Natural killer cell (primary cell): ENCODE results near the gene GRAP. TPM values are rescaled to one million over a fixed set of nuclear protein-coding genes. Genes with fewer than 3 reads are reported as not detected.

ENCODE experiments used
- ATAC-seq, 3 donors: fragments of 150-1000 bp in 2 of 3; fragments of 200-7000 bp in 1 of 3; cut with Tn5 transposase; 1 replicate in 1 of 3; 2 replicates in 2 of 3; pipeline ENCODE4 v1.10.0; 2021; ENCODE audit warnings: mild to moderate bottlenecking in 2 of 3, moderate library complexity in 2 of 3
- DNase-seq, 2 donors: peaks; one replicate each; pipeline versions ENCODE4 v3.0.0 to v3.0.0-alpha.2; 2013 to 2021; ENCODE audit warnings: mixed read lengths in 1 of 2
- H3K27ac ChIP-seq: one replicate; pipeline ENCODE4 v1.5.1; 2013; ENCODE audit warnings: mild to moderate bottlenecking, low read length
- H3K27me3 ChIP-seq: one replicate; pipeline ENCODE4 v1.6.1; 2013; ENCODE audit warnings: low read length; ENCODE audit not compliant: control insufficient read depth, insufficient read depth
- H3K36me3 ChIP-seq: one replicate; pipeline ENCODE4 v1.6.1; 2013; ENCODE audit warnings: low read length; ENCODE audit not compliant: control insufficient read depth, insufficient read depth
- H3K4me1 ChIP-seq: one replicate; pipeline ENCODE4 v1.6.1; 2013; ENCODE audit warnings: low read length; ENCODE audit not compliant: control insufficient read depth, insufficient read depth
- H3K4me3 ChIP-seq: one replicate; pipeline ENCODE4 v1.5.1; 2013; ENCODE audit warnings: low read length
- H3K9me3 ChIP-seq: one replicate; pipeline ENCODE4 v1.6.1; 2013; ENCODE audit warnings: low read length; ENCODE audit not compliant: control insufficient read depth, insufficient read depth
- H3K27ac Mint-ChIP-seq, 2 donors: one replicate each; pipeline ENCODE4 v1.8.0; 2022; ENCODE audit warnings: mild to moderate bottlenecking in 2 of 2, mixed read lengths in 2 of 2, moderate library complexity in 1 of 2
- H3K27me3 Mint-ChIP-seq, 2 donors: one replicate each; pipeline ENCODE4 v1.8.0; 2022; ENCODE audit warnings: low read depth in 2 of 2, mixed read lengths in 2 of 2
- H3K36me3 Mint-ChIP-seq: one replicate; pipeline ENCODE4 v1.8.0; 2022; ENCODE audit warnings: mixed read lengths
- H3K4me1 Mint-ChIP-seq, 2 donors: one replicate each; pipeline ENCODE4 v1.8.0; 2022; ENCODE audit warnings: mixed read lengths in 2 of 2
- H3K4me3 Mint-ChIP-seq: one replicate; pipeline ENCODE4 v1.8.0; 2022; ENCODE audit warnings: mild to moderate bottlenecking, moderate library complexity, mixed read lengths
- H3K9me3 Mint-ChIP-seq, 2 donors: one replicate each; pipeline ENCODE4 v1.8.0; 2022; ENCODE audit warnings: mixed read lengths in 2 of 2
- WGBS: methylation state at CpG from one replicate; pipeline ENCODE4 v1.1.7; 2013; ENCODE audit warnings: missing lambda C conversion rate; ENCODE audit not compliant: insufficient coverage; 5-methylcytosine and 5-hydroxymethylcytosine counted together
- intact Hi-C: fragments of 100-400 bp; cut with micrococcal nuclease; formaldehyde crosslinking; loops from one replicate; pipeline ENCODE4 v1.14.2; 2022
- total RNA-seq, 4 donors: library from RNA; stranded (reverse); fragments of 120-200 nt in 1 of 4; gene quantifications; one replicate each; pipeline versions ENCODE4 v1.2.3 to v1.2.4, GENCODE V29; 2013 to 2022
- TF ChIP-seq, protein P1 (sequence below): fragments of 200-600 bp; IDR thresholded peaks from one replicate; pipeline ENCODE4 v1.8.0; 2022; ENCODE audit warnings: antibody characterized with exemption

Gene GRAP
- total RNA-seq, 3 donors from 2014 or later (not counting 1 experiment from before 2014, with no cell fraction given): 5.6 to 11.3 (median 7.1) TPM

DNA sequence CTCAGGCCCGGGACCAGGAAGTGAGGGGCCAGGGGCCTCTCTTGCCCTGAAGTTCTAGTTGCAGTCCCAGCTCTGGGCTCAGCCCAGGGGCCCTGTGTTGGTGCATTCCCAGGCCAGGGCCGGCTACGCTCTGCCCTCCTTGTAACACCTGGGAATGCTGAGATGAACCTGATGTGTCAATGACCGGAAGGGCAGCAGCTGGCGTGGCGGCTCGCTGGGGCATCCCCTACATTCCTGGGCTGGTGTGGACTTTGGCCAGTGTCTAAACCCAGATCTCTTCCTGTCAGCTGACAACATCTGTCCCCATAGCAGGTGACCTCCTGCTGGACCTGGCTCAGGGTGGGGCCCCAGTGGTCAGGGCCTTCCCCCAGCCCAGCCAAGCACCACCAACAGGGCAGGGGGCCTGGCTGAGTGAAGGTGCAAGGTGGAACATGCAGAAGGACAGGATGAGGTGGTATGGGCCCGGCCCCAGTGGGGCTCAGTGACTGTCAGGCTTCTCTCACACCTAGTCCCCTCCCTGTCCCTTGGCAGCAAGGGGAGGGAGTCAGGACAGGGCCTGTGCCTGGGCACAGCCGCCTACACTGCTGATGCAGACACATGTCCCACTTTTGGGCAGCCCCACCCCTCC lies 58.1 kb downstream of the GRAP start:
- no peaks in the 10 kb centered on the region for H3K9me3 Mint-ChIP-seq
- H3K4me3 Mint-ChIP-seq: no peak overlapping the region
- H3K4me1 Mint-ChIP-seq: peaks cover 15 to 22% of the 10 kb centered on the region in 2 donors
- no peaks in the 10 kb centered on the region for H3K9me3 ChIP-seq
- no peak overlapping the region for H3K4me3 ChIP-seq
- no peaks in the 10 kb centered on the region for H3K27me3 ChIP-seq
- 89% methylated on average over 9 of the region's 9 CpGs for WGBS
- peaks cover 49% of the 10 kb centered on the region for H3K4me1 ChIP-seq
- intact Hi-C loops: no loop called here
- ATAC-seq (no peak), DNase-seq (no peak)
- no peak overlapping the region for H3K27ac Mint-ChIP-seq
- TF ChIP-seq, protein P1, sequence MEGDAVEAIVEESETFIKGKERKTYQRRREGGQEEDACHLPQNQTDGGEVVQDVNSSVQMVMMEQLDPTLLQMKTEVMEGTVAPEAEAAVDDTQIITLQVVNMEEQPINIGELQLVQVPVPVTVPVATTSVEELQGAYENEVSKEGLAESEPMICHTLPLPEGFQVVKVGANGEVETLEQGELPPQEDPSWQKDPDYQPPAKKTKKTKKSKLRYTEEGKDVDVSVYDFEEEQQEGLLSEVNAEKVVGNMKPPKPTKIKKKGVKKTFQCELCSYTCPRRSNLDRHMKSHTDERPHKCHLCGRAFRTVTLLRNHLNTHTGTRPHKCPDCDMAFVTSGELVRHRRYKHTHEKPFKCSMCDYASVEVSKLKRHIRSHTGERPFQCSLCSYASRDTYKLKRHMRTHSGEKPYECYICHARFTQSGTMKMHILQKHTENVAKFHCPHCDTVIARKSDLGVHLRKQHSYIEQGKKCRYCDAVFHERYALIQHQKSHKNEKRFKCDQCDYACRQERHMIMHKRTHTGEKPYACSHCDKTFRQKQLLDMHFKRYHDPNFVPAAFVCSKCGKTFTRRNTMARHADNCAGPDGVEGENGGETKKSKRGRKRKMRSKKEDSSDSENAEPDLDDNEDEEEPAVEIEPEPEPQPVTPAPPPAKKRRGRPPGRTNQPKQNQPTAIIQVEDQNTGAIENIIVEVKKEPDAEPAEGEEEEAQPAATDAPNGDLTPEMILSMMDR: no peak
- no peaks in the 10 kb centered on the region for H3K36me3 Mint-ChIP-seq
- H3K27ac ChIP-seq: no peak overlapping the region
- H3K27me3 Mint-ChIP-seq: peaks cover 0 to 3% of the 10 kb centered on the region in 2 donors
- H3K36me3 ChIP-seq: no peaks in the 10 kb centered on the region

DNA sequence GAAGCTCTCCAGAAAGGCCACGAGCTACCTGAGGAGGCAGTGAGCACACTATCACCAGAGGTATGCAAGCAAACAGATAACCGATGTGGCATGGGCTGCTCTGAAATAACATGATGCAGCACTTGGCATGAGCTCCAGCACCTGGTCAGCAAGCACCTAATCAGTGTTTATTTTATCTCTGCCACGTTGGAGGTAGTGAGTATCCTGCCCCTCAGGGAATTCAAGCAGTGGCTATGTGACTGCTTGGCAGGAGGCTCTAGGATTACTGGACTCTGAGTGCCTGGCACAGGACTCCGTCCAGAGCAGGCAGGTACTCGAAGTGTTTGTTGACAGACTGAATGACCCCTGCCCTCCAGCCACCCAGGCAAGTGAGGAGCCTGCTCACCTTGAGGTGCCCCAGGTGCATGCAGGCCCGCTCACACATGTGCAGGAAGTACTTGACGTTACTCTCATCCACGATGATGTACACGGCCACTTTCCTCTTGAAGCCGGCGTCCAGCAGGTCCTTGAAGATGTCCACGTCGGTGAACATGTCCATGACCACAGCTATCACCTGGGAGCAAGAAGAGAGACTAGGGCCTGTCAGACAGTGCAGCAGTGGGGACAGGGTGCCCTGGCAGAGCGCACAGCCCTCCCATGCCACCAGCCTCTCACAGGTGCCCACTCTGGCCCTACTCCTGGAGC lies 58.8 kb downstream of the GRAP start:
- Histone ChIP-seq H3K27me3 (no peaks in the 10 kb centered on the region), H3K4me1 (peaks cover 42% of the 10 kb centered on the region), H3K36me3 (no peaks in the 10 kb centered on the region), H3K9me3 (no peaks in the 10 kb centered on the region), H3K4me3 (no peak overlapping the region), H3K27ac (no peak overlapping the region)
- DNase-seq: no peak
- no peak for ATAC-seq
- TF ChIP-seq, protein P1: no peak
- Mint-ChIP-seq H3K4me1 (peaks cover 9 to 15% of the 10 kb centered on the region in 2 donors), H3K36me3 (no peaks in the 10 kb centered on the region), H3K27ac (no peak overlapping the region), H3K27me3 (peaks cover 0 to under 1% of the 10 kb centered on the region in 2 donors), H3K4me3 (no peak overlapping the region), H3K9me3 (no peaks in the 10 kb centered on the region)
- intact Hi-C loops: no loop called here
- 95% methylated on average over 14 of the region's 14 CpGs for WGBS

DNA sequence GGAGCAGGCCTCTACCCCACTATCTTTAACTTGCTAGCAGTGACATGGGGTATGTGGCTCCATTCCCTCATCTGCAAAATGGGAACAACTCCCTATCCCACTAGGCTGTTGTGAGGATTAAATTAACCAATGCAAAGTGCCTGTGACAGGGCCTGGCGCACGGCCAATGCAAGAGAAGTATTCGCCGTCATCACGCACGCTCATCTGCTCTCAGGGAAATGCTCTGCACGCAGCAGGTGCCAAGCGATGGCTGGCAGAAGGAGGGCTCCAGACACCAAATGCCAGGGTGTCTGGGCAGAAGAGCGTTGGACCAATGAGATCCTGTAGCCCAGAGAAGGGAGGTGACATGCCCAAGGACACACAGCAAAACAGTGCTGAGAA lies 59.5 kb downstream of the GRAP start:
- no peak overlapping the region for H3K27ac Mint-ChIP-seq
- intact Hi-C loops: no loop called here
- H3K27me3 Mint-ChIP-seq: no peaks in the 10 kb centered on the region

More for the DNA sequence above, 59.5 kb downstream of the GRAP start:
- Mint-ChIP-seq H3K4me3 (no peak overlapping the region), H3K36me3 (no peaks in the 10 kb centered on the region), H3K4me1 (peaks cover under 1 to 7% of the 10 kb centered on the region in 2 donors), H3K9me3 (no peaks in the 10 kb centered on the region)
- Histone ChIP-seq H3K4me3 (no peak overlapping the region), H3K27me3 (no peaks in the 10 kb centered on the region), H3K27ac (no peak overlapping the region), H3K4me1 (peaks cover 34% of the 10 kb centered on the region), H3K36me3 (no peaks in the 10 kb centered on the region), H3K9me3 (no peaks in the 10 kb centered on the region)
- no peak for ATAC-seq
- WGBS: 93% methylated on average over 9 of the region's 9 CpGs
- no peak for DNase-seq
- TF ChIP-seq, protein P1: no peak
